Prostate gland (tissue), 2 donors: ENCODE measurements around the gene SMAD1.

Source experiments
- CTCF ChIP-seq, 4 experiments: fragments of 200-600 bp in 2 of 4; fragments of 450-650 bp in 2 of 4; sonication (generic) in 2 of 4; IDR thresholded peaks; 1 replicate in 3 of 4; 2 replicates in 1 of 4; pipeline ENCODE4 v1.5.1; 2016 to 2019; ENCODE audit warnings: antibody characterized with exemption in 4 of 4, mild to moderate bottlenecking in 2 of 4, moderate library complexity in 2 of 4
- POLR2A ChIP-seq: fragments of 450-650 bp; IDR thresholded peaks from one replicate; pipeline ENCODE4 v1.6.1; 2016; ENCODE audit warnings: antibody characterized with exemption, mild to moderate bottlenecking

GRCh38 chr4:145481942-145482208 is 222 bp downstream of the SMAD1 start:
- TF ChIP-seq CTCF (IDR thresholded peaks at IDR 0.05): no peak
- TF ChIP-seq POLR2A: no peak
